GM12872 (cell line): Measurements from ENCODE around the gene DGKB.

Experiments used
- TF ChIP-seq, protein P1 (sequence below): IDR thresholded peaks from 3 replicates; pipeline ENCODE4 v1.5.1; 2011; ENCODE audit warnings: low read depth, mild to moderate bottlenecking, low read length, moderate library complexity; ENCODE audit not compliant: insufficient read depth

The DGKB gene

GRCh38 chr7:14600766-14601367 is 301.7 kb downstream of the DGKB start:
- TF ChIP-seq, protein P1, sequence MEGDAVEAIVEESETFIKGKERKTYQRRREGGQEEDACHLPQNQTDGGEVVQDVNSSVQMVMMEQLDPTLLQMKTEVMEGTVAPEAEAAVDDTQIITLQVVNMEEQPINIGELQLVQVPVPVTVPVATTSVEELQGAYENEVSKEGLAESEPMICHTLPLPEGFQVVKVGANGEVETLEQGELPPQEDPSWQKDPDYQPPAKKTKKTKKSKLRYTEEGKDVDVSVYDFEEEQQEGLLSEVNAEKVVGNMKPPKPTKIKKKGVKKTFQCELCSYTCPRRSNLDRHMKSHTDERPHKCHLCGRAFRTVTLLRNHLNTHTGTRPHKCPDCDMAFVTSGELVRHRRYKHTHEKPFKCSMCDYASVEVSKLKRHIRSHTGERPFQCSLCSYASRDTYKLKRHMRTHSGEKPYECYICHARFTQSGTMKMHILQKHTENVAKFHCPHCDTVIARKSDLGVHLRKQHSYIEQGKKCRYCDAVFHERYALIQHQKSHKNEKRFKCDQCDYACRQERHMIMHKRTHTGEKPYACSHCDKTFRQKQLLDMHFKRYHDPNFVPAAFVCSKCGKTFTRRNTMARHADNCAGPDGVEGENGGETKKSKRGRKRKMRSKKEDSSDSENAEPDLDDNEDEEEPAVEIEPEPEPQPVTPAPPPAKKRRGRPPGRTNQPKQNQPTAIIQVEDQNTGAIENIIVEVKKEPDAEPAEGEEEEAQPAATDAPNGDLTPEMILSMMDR: no peak

- TF ChIP-seq, protein P1: no peak
These were observed 303.6 kb downstream of the DGKB start for GRCh38 chr7:14598978-14599377.

DNA sequence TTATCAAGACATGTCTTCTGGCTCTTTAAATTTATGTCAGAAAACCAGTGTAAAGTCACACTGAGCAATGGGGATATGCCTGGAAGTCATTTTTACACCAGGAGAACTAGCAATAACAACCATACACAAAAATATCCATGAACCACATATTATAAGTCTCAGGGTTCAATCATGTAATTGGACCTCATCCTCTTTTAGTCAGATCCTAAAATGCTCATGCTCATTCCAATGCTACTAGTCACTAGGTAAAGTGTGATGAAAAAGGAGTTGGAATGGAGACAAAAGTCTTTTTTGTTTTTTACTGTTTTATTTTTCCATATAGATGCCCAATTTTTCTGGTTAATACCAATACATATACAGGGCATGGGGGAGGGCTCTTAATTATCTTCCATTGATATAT is 306.1 kb downstream of the DGKB start:
- TF ChIP-seq, protein P1: no peak

- TF ChIP-seq, protein P1: no peak
These were observed 312.3 kb downstream of the DGKB start for GRCh38 chr7:14590206-14590605.

- TF ChIP-seq, protein P1: no peak
These were observed 317.3 kb downstream of the DGKB start for GRCh38 chr7:14585232-14585631.

- TF ChIP-seq, protein P1: no peak
These were observed 319.0 kb downstream of the DGKB start for GRCh38 chr7:14583518-14583917.

GRCh38 chr7:14582010-14582409 is 320.5 kb downstream of the DGKB start:
- TF ChIP-seq, protein P1: no peak
